CD4-positive, alpha-beta memory T cell (primary cell): Measurements from ENCODE around the gene AKR1D1. TPM values are rescaled to one million over a fixed set of nuclear protein-coding genes. Genes with fewer than 3 reads are reported as not detected.
"Not testable (repeated sequence)": the region's sequence is repeated elsewhere in the genome, so short reads cannot be mapped to it uniquely, and the experiment has no call there.

Experiments
- CTCF ChIA-PET: fragments of 350-600 bp; sonication (Branson Sonifier 250); formaldehyde crosslinking; loops from one replicate; lab custom pipeline; 2021; ENCODE audit warnings: inconsistent platforms; ENCODE audit not compliant: partially characterized antibody; lab: Charles Lee
- POLR2A ChIA-PET: fragments of 350-600 bp; sonication (Branson Sonifier 250); formaldehyde crosslinking; loops from one replicate; lab custom pipeline; 2021; ENCODE audit not compliant: partially characterized antibody; lab: Charles Lee
- DNase-seq, 5 donors: peaks; one replicate each; pipeline versions ENCODE4 v3.0.0 to v3.0.0-alpha.2; 2020 to 2022; ENCODE audit warnings: mixed read lengths in 1 of 5
- H3K27ac ChIP-seq: one replicate; pipeline ENCODE4 v1.7.0; 2013; ENCODE audit warnings: low read depth, low read length
- H3K27me3 ChIP-seq: 2 replicates; pipeline ENCODE4 v1.7.0; 2013; ENCODE audit warnings: mild to moderate bottlenecking, low read length, moderate library complexity; ENCODE audit not compliant: insufficient read depth
- H3K36me3 ChIP-seq: 2 replicates; pipeline ENCODE4 v1.7.0; 2013; ENCODE audit warnings: mild to moderate bottlenecking, low read length, moderate library complexity; ENCODE audit not compliant: insufficient read depth
- H3K4me1 ChIP-seq: 2 replicates; pipeline ENCODE4 v1.7.0; 2013; ENCODE audit warnings: mild to moderate bottlenecking, low read length, moderate library complexity; ENCODE audit not compliant: insufficient read depth
- H3K4me3 ChIP-seq, 2 donors: one replicate each; pipeline ENCODE4 v1.7.0; 2013; ENCODE audit warnings: low read length in 2 of 2, mild to moderate bottlenecking in 1 of 2
- H3K9me3 ChIP-seq, 2 donors: one replicate each; pipeline ENCODE4 v1.7.0; 2013; ENCODE audit warnings: low read length in 2 of 2, control low read depth in 1 of 2; ENCODE audit not compliant: control insufficient read depth in 1 of 2
- H3K27ac Mint-ChIP-seq, 7 donors: one replicate each; pipeline ENCODE4 v1.8.0; 2020 to 2021; ENCODE audit warnings: mixed read lengths in 7 of 7, mild to moderate bottlenecking in 6 of 7, inconsistent platforms in 3 of 7, moderate library complexity in 3 of 7
- H3K27me3 Mint-ChIP-seq, 2 donors: one replicate each; pipeline ENCODE4 v1.8.0; 2020 to 2021; ENCODE audit warnings: mixed read lengths in 2 of 2
- H3K36me3 Mint-ChIP-seq, 2 donors: one replicate each; pipeline ENCODE4 v1.8.0; 2020 to 2021; ENCODE audit warnings: mixed read lengths in 2 of 2, inconsistent platforms in 1 of 2, mild to moderate bottlenecking in 1 of 2
- H3K4me1 Mint-ChIP-seq, 4 donors: one replicate each; pipeline ENCODE4 v1.8.0; 2020 to 2021; ENCODE audit warnings: mixed read lengths in 4 of 4, mild to moderate bottlenecking in 1 of 4
- H3K4me3 Mint-ChIP-seq, 8 donors: one replicate each; pipeline ENCODE4 v1.8.0; 2020 to 2021; ENCODE audit warnings: mixed read lengths in 8 of 8, mild to moderate bottlenecking in 7 of 8, moderate library complexity in 6 of 8, inconsistent platforms in 3 of 8
- H3K9me3 Mint-ChIP-seq, 8 donors: one replicate each; pipeline ENCODE4 v1.8.0; 2020 to 2021; ENCODE audit warnings: mixed read lengths in 8 of 8, mild to moderate bottlenecking in 5 of 8, inconsistent platforms in 3 of 8, moderate library complexity in 1 of 8
- intact Hi-C: fragments of 100-400 bp; cut with micrococcal nuclease; formaldehyde crosslinking; loops from one replicate; pipeline ENCODE4 v1.15.1; 2023
- polyA plus RNA-seq, 2 donors: library from polyadenylated mRNA; unstranded; fragments of 300-500 nt; fragmentation: Illumina TruSeq; gene quantifications; one replicate each; pipeline ENCODE4 v1.2.3, GENCODE V29; 2021
- total RNA-seq, 2 experiments: library from RNA; stranded (reverse); gene quantifications; one replicate each; pipeline ENCODE4 v1.2.3, GENCODE V29; 2021

AKR1D1 gene
- total and polyA plus RNA-seq, 4 experiments from 2014 or later: not detected

- no peak overlapping the region for H3K4me3 ChIP-seq
- H3K27ac ChIP-seq: no peak overlapping the region
- no peak overlapping the region for H3K4me3 Mint-ChIP-seq
- H3K36me3 Mint-ChIP-seq: no peaks in the 10 kb centered on the region
- peaks cover 5 to 10% of the 10 kb centered on the region in 2 donors for H3K27me3 Mint-ChIP-seq
- no peaks in the 10 kb centered on the region for H3K9me3 ChIP-seq
- intact Hi-C loops: no loop called here
- no peaks in the 10 kb centered on the region for H3K36me3 ChIP-seq
- CTCF ChIA-PET: interaction anchor here (0.6 kb wide), 1 partner anchor 581 kb away, joined by 3 read pairs; no protein-coding TSS in a partner anchor
- no peak for DNase-seq
- no peaks in the 10 kb centered on the region for H3K4me1 ChIP-seq
- POLR2A ChIA-PET: no interaction called here
- no peaks in the 10 kb centered on the region for H3K27me3 ChIP-seq
- no peak overlapping the region for H3K27ac Mint-ChIP-seq
- H3K4me1 Mint-ChIP-seq: no peaks in the 10 kb centered on the region
- no peaks in the 10 kb centered on the region for H3K9me3 Mint-ChIP-seq
Observed at GRCh38 chr7:138083859-138084258, 7.6 kb downstream of the AKR1D1 start.

GRCh38 chr7:138086563-138087270 lies 10.5 kb downstream of the AKR1D1 start:
- no peak for DNase-seq
- Mint-ChIP-seq H3K27ac (no peak overlapping the region), H3K36me3 (no peaks in the 10 kb centered on the region), H3K9me3 (no peaks in the 10 kb centered on the region), H3K27me3 (peaks cover 5 to 7% of the 10 kb centered on the region in 2 donors), H3K4me1 (no peaks in the 10 kb centered on the region), H3K4me3 (no peak overlapping the region)
- Histone ChIP-seq H3K27me3 (no peaks in the 10 kb centered on the region), H3K4me3 (no peak overlapping the region), H3K27ac (no peak overlapping the region), H3K9me3 (no peaks in the 10 kb centered on the region), H3K4me1 (no peaks in the 10 kb centered on the region), H3K36me3 (no peaks in the 10 kb centered on the region)
- ChIA-PET CTCF (interaction anchor here (1.2 kb wide), 1 partner anchor 652 kb away, joined by 3 read pairs; no protein-coding TSS in a partner anchor), POLR2A (no interaction called here)
- intact Hi-C loops: no loop called here

- POLR2A ChIA-PET: no interaction called here
- CTCF ChIA-PET: no interaction called here
- no peak overlapping the region for H3K27ac Mint-ChIP-seq
- Histone ChIP-seq H3K9me3 (no peaks in the 10 kb centered on the region), H3K27ac (no peak overlapping the region), H3K27me3 (no peaks in the 10 kb centered on the region), H3K36me3 (no peaks in the 10 kb centered on the region), H3K4me3 (no peak overlapping the region), H3K4me1 (no peaks in the 10 kb centered on the region)
- no peaks in the 10 kb centered on the region for H3K36me3 Mint-ChIP-seq
- H3K4me1 Mint-ChIP-seq: no peaks in the 10 kb centered on the region
- H3K9me3 Mint-ChIP-seq: no peaks in the 10 kb centered on the region
- intact Hi-C loops: no loop called here
- peaks cover 2 to 7% of the 10 kb centered on the region in 2 donors for H3K27me3 Mint-ChIP-seq
- no peak overlapping the region for H3K4me3 Mint-ChIP-seq
- DNase-seq: no peak
Observed at GRCh38 chr7:138089080-138089901, 13.0 kb downstream of the AKR1D1 start.

- no peak overlapping the region for H3K4me3 Mint-ChIP-seq
- H3K36me3 ChIP-seq: no peaks in the 10 kb centered on the region
Observed at GRCh38 chr7:138091032-138091431, 14.8 kb downstream of the AKR1D1 start.

GRCh38 chr7:138091840-138092239 lies 15.6 kb downstream of the AKR1D1 start:
- POLR2A ChIA-PET, H3K36me3 ChIP-seq, H3K9me3 Mint-ChIP-seq, DNase-seq, H3K36me3 Mint-ChIP-seq, H3K27ac ChIP-seq, H3K4me3 Mint-ChIP-seq, H3K9me3 ChIP-seq, H3K4me1 ChIP-seq, CTCF ChIA-PET, H3K27me3 Mint-ChIP-seq, H3K4me3 ChIP-seq, H3K27me3 ChIP-seq, intact Hi-C loops, H3K4me1 Mint-ChIP-seq, H3K27ac Mint-ChIP-seq: not testable (repeated sequence)

More at GRCh38 chr7:138091032-138091431, 14.8 kb downstream of the AKR1D1 start:
- H3K36me3 Mint-ChIP-seq: no peaks in the 10 kb centered on the region
- Histone ChIP-seq H3K4me1 (no peaks in the 10 kb centered on the region), H3K27ac (no peak overlapping the region), H3K27me3 (no peaks in the 10 kb centered on the region), H3K4me3 (no peak overlapping the region), H3K9me3 (no peaks in the 10 kb centered on the region)
- CTCF ChIA-PET: no interaction called here
- no peaks in the 10 kb centered on the region for H3K4me1 Mint-ChIP-seq
- POLR2A ChIA-PET: no interaction called here
- H3K9me3 Mint-ChIP-seq: no peaks in the 10 kb centered on the region
- H3K27ac Mint-ChIP-seq: no peak overlapping the region
- H3K27me3 Mint-ChIP-seq: peaks cover 2 to 9% of the 10 kb centered on the region in 2 donors
- DNase-seq: no peak
- intact Hi-C loops: no loop called here

- no peaks in the 10 kb centered on the region for H3K4me1 ChIP-seq
- no peak overlapping the region for H3K4me3 ChIP-seq
- ChIA-PET POLR2A (no interaction called here), CTCF (no interaction called here)
- H3K36me3 Mint-ChIP-seq: no peaks in the 10 kb centered on the region
- H3K27ac ChIP-seq: no peak overlapping the region
- H3K27me3 Mint-ChIP-seq: peaks cover 3 to 6% of the 10 kb centered on the region in 2 donors
- H3K9me3 ChIP-seq: no peaks in the 10 kb centered on the region
- H3K36me3 ChIP-seq: no peaks in the 10 kb centered on the region
- no peak for DNase-seq
- no peak overlapping the region for H3K4me3 Mint-ChIP-seq
- no peak overlapping the region for H3K27ac Mint-ChIP-seq
- no peaks in the 10 kb centered on the region for H3K4me1 Mint-ChIP-seq
- intact Hi-C loops: no loop called here
- no peaks in the 10 kb centered on the region for H3K27me3 ChIP-seq
- peaks cover 0 to 3% (median 0%) of the 10 kb centered on the region in 8 donors for H3K9me3 Mint-ChIP-seq
Observed at GRCh38 chr7:138092486-138093028, 16.3 kb downstream of the AKR1D1 start.
